Heart left ventricle (tissue), 16 donors: Measurements from ENCODE around the gene DDX11. TPM values are rescaled to one million over a fixed set of nuclear protein-coding genes. Genes with fewer than 3 reads are reported as not detected.
"Not testable (repeated sequence)": the region's sequence is repeated elsewhere in the genome, so short reads cannot be mapped to it uniquely, and the experiment has no call there.

Experiments
- ATAC-seq, 4 donors: fragments of 200-7000 bp; cut with Tn5 transposase; one replicate each; pipeline ENCODE4 v1.9.1; 2020 to 2022; ENCODE audit warnings: moderate library complexity in 4 of 4, mild to moderate bottlenecking in 3 of 4, moderate number of reproducible peaks in 1 of 4
- DNase-seq, 5 donors: peaks; one replicate each; pipeline ENCODE4 v3.0.0-alpha.2; 2020
- H3K27ac ChIP-seq, 12 donors: fragments of 200-600 bp; sonication (generic) in 4 of 12; one replicate each; pipeline versions ENCODE4 v1.5.0 to v1.8.0; 2016 to 2022; ENCODE audit warnings: mild to moderate bottlenecking in 2 of 12
- H3K27me3 ChIP-seq, 9 donors: fragments of 200-600 bp; sonication (generic) in 2 of 9; one replicate each; pipeline versions ENCODE4 v1.5.1 to v1.8.0; 2016 to 2022; ENCODE audit warnings: mild to moderate bottlenecking in 3 of 9
- H3K36me3 ChIP-seq, 9 donors: fragments of 200-600 bp; sonication (generic) in 2 of 9; one replicate each; pipeline versions ENCODE4 v1.5.0 to v1.8.0; 2018 to 2022; ENCODE audit warnings: mild to moderate bottlenecking in 2 of 9
- H3K4me1 ChIP-seq, 12 donors: fragments of 200-600 bp; sonication (generic) in 4 of 12; one replicate each; pipeline versions ENCODE4 v1.5.0 to v1.8.0; 2016 to 2022; ENCODE audit warnings: mild to moderate bottlenecking in 3 of 12
- H3K4me3 ChIP-seq, 12 donors: fragments of 200-600 bp; sonication (generic) in 4 of 12; one replicate each; pipeline versions ENCODE4 v1.5.0 to v1.8.0; 2017 to 2022; ENCODE audit warnings: mild to moderate bottlenecking in 9 of 12, moderate library complexity in 4 of 12
- H3K9me3 ChIP-seq, 12 donors: fragments of 200-600 bp; sonication (generic) in 4 of 12; one replicate each; pipeline versions ENCODE4 v1.5.0 to v1.8.0; 2016 to 2022; ENCODE audit warnings: mild to moderate bottlenecking in 1 of 12
- CTCF ChIP-seq, 12 donors: fragments of 200-600 bp; sonication (generic) in 4 of 12; IDR thresholded peaks; one replicate each; pipeline versions ENCODE4 v1.5.0 to v1.8.0; 2018 to 2022; ENCODE audit warnings: antibody characterized with exemption in 12 of 12, mild to moderate bottlenecking in 5 of 12
- POLR2A ChIP-seq, 2 donors: fragments of 450-650 bp; IDR thresholded peaks; one replicate each; pipeline ENCODE4 v1.6.1; 2017; ENCODE audit warnings: antibody characterized with exemption in 2 of 2, mild to moderate bottlenecking in 2 of 2, moderate library complexity in 2 of 2
- WGBS, 4 donors: extraction: QIAGEN DNeasy Blood & Tissue Kit in 2 of 4; methylation state at CpG; one replicate each; pipeline versions ENCODE4 v1.1.5 to v1.1.7; 2013 to 2018; 5-methylcytosine and 5-hydroxymethylcytosine counted together
- intact Hi-C, 10 donors: fragments of 100-400 bp; cut with DNase I; formaldehyde crosslinking; loops; one replicate each; pipeline versions ENCODE4 v1.11.1 to v1.14.2; 2022
- polyA plus RNA-seq, 2 donors: library from polyadenylated mRNA; stranded (reverse); fragments of 200-250 nt; gene quantifications; one replicate each; pipeline ENCODE4 v1.2.3, GENCODE V29; 2013
- total RNA-seq, 9 donors: library from RNA; depleted of rRNA in 2 of 9; stranded (reverse); fragments of >200 nt in 2 of 9; fragmentation: NEBNext Ultra II Directional in 3 of 9; extraction: Animal tissue kit (Norgen Biotek cat#: 25700) in 3 of 9; gene quantifications; one replicate each; pipeline versions ENCODE4 v1.1.0 to v1.2.4, GENCODE V29; 2016 to 2023
- donor health status: ischemic (EF 13 %, LVEDD 7.1; RV severe dilation, severe dysfunction).
- donor health status: healthy with polysubstance abuse.
- donor health status: DM: no; HTN: yes; CAD: no.
- donor health status: DM: no; HTN: no; CAD: no.
- donor health status: ischemic (EF 25% LVEDD 6.9; RV normal size, moderate dysfunction).
- donor health status: ischemic (EF 25% LVEDD 5.7; RV mildly dilated, moderate dysfunction).
- donor health status: healthy.
- donor health status: DM: yes; HTN: yes; CAD: no.
- donor health status: ischemic (EF 35%, LVEDD 5.7; RV mildly dilated, moderate dysfunction).
- donor health status: nonischemic (EF 11% LVEDD 7.7; RV severe dilation, severe dysfunction).
- donor health status: DM: yes; HTN: yes; CAD: no.
- donor health status: PGD.
- donor health status: ischemic (EF 29% LVEDD 5.4; RV normal size, mild dysfunction).
- donor health status: nonischemic (EF 23%, LVEDD 6.1; RV moderate dilation, normal function).

DDX11 gene
- total and polyA plus RNA-seq, 11 donors: 2.3 to 15.1 (median 6.9) TPM

- no peak for ATAC-seq
- TF ChIP-seq POLR2A (IDR thresholded peaks at IDR 0.05) (no peak), CTCF (IDR thresholded peaks at IDR 0.05) (no peak)
- no peaks in the 10 kb centered on the region for H3K9me3 ChIP-seq
- no peak for DNase-seq
- no peaks in the 10 kb centered on the region for H3K36me3 ChIP-seq
- no peak overlapping the region for H3K27ac ChIP-seq
- no peaks in the 10 kb centered on the region for H3K27me3 ChIP-seq
- WGBS, 4 donors: 94 to 97% (median 95%) methylated on average over 2 of the region's 2 CpGs
- H3K4me3 ChIP-seq: no peak overlapping the region
- H3K4me1 ChIP-seq: peaks cover 0 to 16% (median 0%) of the 10 kb centered on the region in 12 donors
- intact Hi-C loops: loop anchor here in 1 of 10 donors (5.0 kb wide), 1 partner anchor 71 kb away; no protein-coding TSS in a partner anchor
These were observed 35.7 kb upstream of the DDX11 start for GRCh38 chr12:31037931-31038330.

GRCh38 chr12:31041033-31041564 is 32.6 kb upstream of the DDX11 start:
- H3K27ac ChIP-seq: peak overlapping the region in 1 of 12 donors; percentile 10
- H3K4me3 ChIP-seq: no peak overlapping the region
- DNase-seq: no peak
- no peak for TF ChIP-seq POLR2A (IDR thresholded peaks at IDR 0.05)
- H3K36me3 ChIP-seq: no peaks in the 10 kb centered on the region
- no peaks in the 10 kb centered on the region for H3K27me3 ChIP-seq
- no peak for ATAC-seq
- intact Hi-C loops: loop anchor here in 1 of 10 donors (10.0 kb wide), 1 partner anchor 46 kb away; no protein-coding TSS in a partner anchor
- WGBS, 4 donors: 61 to 63% (median 62%) methylated on average over 7 to 8 of the region's 8 CpGs
- no peaks in the 10 kb centered on the region for H3K9me3 ChIP-seq
- H3K4me1 ChIP-seq: peaks cover 0 to 6% (median 0%) of the 10 kb centered on the region in 12 donors

- not testable (repeated sequence) for ATAC-seq, H3K27ac ChIP-seq, DNase-seq, H3K4me1 ChIP-seq, H3K9me3 ChIP-seq, H3K27me3 ChIP-seq, H3K4me3 ChIP-seq, H3K36me3 ChIP-seq
- WGBS, 4 donors: 93 to 100% (median 95%) methylated on average over 2 of the region's 2 CpGs
- intact Hi-C loops: loop anchor here in 1 of 10 donors (10.0 kb wide), 1 partner anchor 205 kb away; no protein-coding TSS in a partner anchor
These were observed 23.5 kb upstream of the DDX11 start for GRCh38 chr12:31050143-31050542.

GRCh38 chr12:31050548-31050947 is 23.1 kb upstream of the DDX11 start:
- DNase-seq, H3K27me3 ChIP-seq, ATAC-seq, H3K9me3 ChIP-seq, H3K27ac ChIP-seq, H3K4me1 ChIP-seq, H3K4me3 ChIP-seq, H3K36me3 ChIP-seq: not testable (repeated sequence)
- 94 to 97% (median 97%) methylated on average over 7 of the region's 7 CpGs for WGBS, 4 donors
- intact Hi-C loops: loop anchor here in 1 of 10 donors (10.0 kb wide), 1 partner anchor 206 kb away; no protein-coding TSS in a partner anchor

GRCh38 chr12:31051692-31052091 is 22.0 kb upstream of the DDX11 start:
- 71 to 83% (median 72%) methylated on average over 5 of the region's 5 CpGs for WGBS, 4 donors
- H3K27me3 ChIP-seq, H3K36me3 ChIP-seq, H3K4me1 ChIP-seq, DNase-seq, ATAC-seq, H3K9me3 ChIP-seq, H3K27ac ChIP-seq, H3K4me3 ChIP-seq: not testable (repeated sequence)
- intact Hi-C loops: loop anchor here in 1 of 10 donors (10.0 kb wide), 1 partner anchor 207 kb away; no protein-coding TSS in a partner anchor

GRCh38 chr12:31052121-31052520 is 21.5 kb upstream of the DDX11 start:
- not testable (repeated sequence) for DNase-seq, H3K27me3 ChIP-seq, H3K9me3 ChIP-seq, ATAC-seq, H3K27ac ChIP-seq, H3K36me3 ChIP-seq, H3K4me1 ChIP-seq, H3K4me3 ChIP-seq
- intact Hi-C loops: loop anchor here in 1 of 10 donors (10.0 kb wide), 1 partner anchor 207 kb away; no protein-coding TSS in a partner anchor
- 90 to 100% (median 98%) methylated on average over 1 of the region's 1 CpG for WGBS, 4 donors

GRCh38 chr12:31052666-31053439 is 20.8 kb upstream of the DDX11 start:
- not testable (repeated sequence) for H3K4me3 ChIP-seq, H3K27me3 ChIP-seq, H3K9me3 ChIP-seq, DNase-seq, H3K27ac ChIP-seq, H3K36me3 ChIP-seq, H3K4me1 ChIP-seq
- peak in 1 of 4 donors; percentile 10 for ATAC-seq
- intact Hi-C loops: loop anchor here in 1 of 10 donors (10.0 kb wide), 1 partner anchor 208 kb away; no protein-coding TSS in a partner anchor
- 67 to 82% (median 76%) methylated on average over 7 of the region's 7 CpGs for WGBS, 4 donors
